ENCODE measurements around the gene FHOD3.

FHOD3 gene

GRCh38 chr18:36526611-36527010 lies 229.1 kb downstream of the FHOD3 start:
- TF ChIP-seq EGR1 (IDR thresholded peaks at IDR 0.05), result no peak
- no peak for TF ChIP-seq RAD21 (IDR thresholded peaks at IDR 0.05; ENCODE audit: low read depth)

GRCh38 chr18:36527051-36527450 lies 229.5 kb downstream of the FHOD3 start:
- TF ChIP-seq CEBPB (IDR thresholded peaks at IDR 0.05) (no peak), MAX (IDR thresholded peaks at IDR 0.05) (no peak), EP300 (IDR thresholded peaks at IDR 0.05; ENCODE audit: borderline replicate concordance) (no peak), RAD21 (IDR thresholded peaks at IDR 0.05; ENCODE audit: low read depth) (no peak), EGR1 (IDR thresholded peaks at IDR 0.05) (no peak)

GRCh38 chr18:36527740-36528455 lies 230.4 kb downstream of the FHOD3 start:
- no peak for TF ChIP-seq ZBTB7A (IDR thresholded peaks at IDR 0.05; ENCODE audit: low read depth)
- no peak for TF ChIP-seq MAX (IDR thresholded peaks at IDR 0.05)
- TF ChIP-seq NFIC (IDR thresholded peaks at IDR 0.05), result no peak
- no peak for TF ChIP-seq RAD21 (IDR thresholded peaks at IDR 0.05; ENCODE audit: low read depth)
- no peak for TF ChIP-seq USF1 (IDR thresholded peaks at IDR 0.05)
- TF ChIP-seq TAF1 (IDR thresholded peaks at IDR 0.05; ENCODE audit: low read depth), result no peak
- no peak for TF ChIP-seq TEAD4 (IDR thresholded peaks at IDR 0.05)
- TF ChIP-seq CEBPB (IDR thresholded peaks at IDR 0.05), result no peak
- TF ChIP-seq CREB1 (IDR thresholded peaks at IDR 0.05; ENCODE audit: low read depth), result no peak
- no peak for TF ChIP-seq YY1 (IDR thresholded peaks at IDR 0.05; ENCODE audit: low read depth)
- TF ChIP-seq FOXM1 (IDR thresholded peaks at IDR 0.05; ENCODE audit: borderline replicate concordance, low read depth), result no peak
- no peak for TF ChIP-seq EGR1 (IDR thresholded peaks at IDR 0.05)
- TF ChIP-seq REST (IDR thresholded peaks at IDR 0.05; ENCODE audit: low read depth), result no peak
- TF ChIP-seq EP300 (IDR thresholded peaks at IDR 0.05; ENCODE audit: borderline replicate concordance), result no peak
- TF ChIP-seq TCF12 (IDR thresholded peaks at IDR 0.05; ENCODE audit: low read depth), result no peak

- TF ChIP-seq MAX (IDR thresholded peaks at IDR 0.05) (no peak), TAF1 (IDR thresholded peaks at IDR 0.05; ENCODE audit: low read depth) (no peak)
Observed at GRCh38 chr18:36529747-36530146, 232.2 kb downstream of the FHOD3 start.

GRCh38 chr18:36530676-36531405 lies 233.3 kb downstream of the FHOD3 start:
- TF ChIP-seq TCF12 (IDR thresholded peaks at IDR 0.05; ENCODE audit: low read depth) (no peak), FOXM1 (IDR thresholded peaks at IDR 0.05; ENCODE audit: borderline replicate concordance, low read depth) (no peak), YY1 (IDR thresholded peaks at IDR 0.05; ENCODE audit: low read depth) (no peak), RAD21 (IDR thresholded peaks at IDR 0.05; ENCODE audit: low read depth) (no peak), TEAD4 (IDR thresholded peaks at IDR 0.05) (no peak), MAX (IDR thresholded peaks at IDR 0.05) (no peak), CEBPB (IDR thresholded peaks at IDR 0.05) (no peak)

GRCh38 chr18:36531636-36532035 lies 234.1 kb downstream of the FHOD3 start:
- TF ChIP-seq REST (IDR thresholded peaks at IDR 0.05; ENCODE audit: low read depth) (no peak), MAX (IDR thresholded peaks at IDR 0.05) (no peak), EP300 (IDR thresholded peaks at IDR 0.05; ENCODE audit: borderline replicate concordance) (no peak), YY1 (IDR thresholded peaks at IDR 0.05; ENCODE audit: low read depth) (no peak), NFIC (IDR thresholded peaks at IDR 0.05) (no peak), CEBPB (IDR thresholded peaks at IDR 0.05) (no peak), TAF1 (IDR thresholded peaks at IDR 0.05; ENCODE audit: low read depth) (no peak), RAD21 (IDR thresholded peaks at IDR 0.05; ENCODE audit: low read depth) (no peak), CREB1 (IDR thresholded peaks at IDR 0.05; ENCODE audit: low read depth) (no peak)

Data from Ishikawa (cell line).